ENCODE results near the gene MMP24. TPM values are rescaled to one million over a fixed set of nuclear protein-coding genes. Genes with fewer than 3 reads are reported as not detected.

Gene MMP24
- total and polyA plus RNA-seq, 2 experiments from 2014 or later: 2.0 to 27.3 TPM

DNA sequence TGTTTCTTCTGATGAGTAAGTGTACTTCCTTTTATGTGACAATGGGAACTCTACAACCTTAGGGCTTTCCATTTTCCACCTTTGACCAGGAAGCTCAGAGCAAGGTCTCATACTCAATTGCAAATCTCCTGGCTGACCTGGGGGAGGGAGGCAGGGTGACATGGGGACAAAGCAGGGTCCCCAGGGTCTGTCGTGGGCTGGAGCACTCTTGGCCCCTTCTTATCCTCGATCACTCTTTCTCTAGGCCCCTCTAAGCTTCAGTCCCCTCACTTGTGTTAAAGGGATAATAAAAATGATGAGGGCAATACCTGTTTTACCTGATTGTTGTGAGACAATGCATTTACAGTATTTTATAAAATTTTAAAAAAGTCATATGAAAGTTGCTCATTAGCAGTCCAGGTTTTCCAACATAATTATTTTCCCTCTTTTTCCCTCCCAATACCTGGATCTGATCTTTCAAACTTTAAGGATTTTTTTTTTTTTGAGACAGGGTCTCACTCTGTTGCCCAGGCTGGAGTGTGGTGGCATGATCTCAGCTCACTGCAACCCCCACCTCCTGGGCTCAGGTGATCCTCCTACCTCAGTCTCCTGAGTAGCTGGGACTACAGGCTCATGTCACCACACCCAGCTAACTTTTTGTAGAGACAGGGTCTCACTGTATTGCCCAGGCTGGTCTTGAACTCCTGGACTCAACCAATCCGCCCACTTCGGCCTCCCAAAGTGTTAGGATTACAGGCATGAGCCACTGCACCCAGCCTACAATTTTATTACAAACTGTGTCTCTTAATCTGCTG is 74.2 kb downstream of the MMP24 start:
- Mint-ChIP-seq H3K36me3 (ENCODE audit: low read depth) (0 out of 3 replicates have a peak, but pooled peaks cover under 1% of the 10 kb centered on the region), H3K27ac (no peak overlapping the region), H3K4me3 (no peak overlapping the region), H3K9me3 (no peaks in the 10 kb centered on the region), H3K27me3 (ENCODE audit: insufficient read depth, low read depth, poor library complexity) (peaks cover 7% of the 10 kb centered on the region), H3K4me1 (peaks cover 16% of the 10 kb centered on the region)
- no peaks in the 10 kb centered on the region for H4K20me1 ChIP-seq (replicated peaks; ENCODE audit: insufficient read depth)
- H3K9me2 ChIP-seq (ENCODE audit: insufficient read depth): no peaks in the 10 kb centered on the region
- DNase-seq (ENCODE audit: low spot score) (no peak), ATAC-seq (no peak)
- H3K4me1 ChIP-seq (ENCODE audit: insufficient read depth): peaks cover 9% of the 10 kb centered on the region
- H3K79me2 ChIP-seq (replicated peaks; ENCODE audit: insufficient read depth): no peaks in the 10 kb centered on the region
- no peak overlapping the region for H3K4me3 ChIP-seq
- TF ChIP-seq CREB1 (CRISPR knock-in tag; IDR thresholded peaks at IDR 0.05; ENCODE audit: low read depth) (no peak), NANOG (IDR thresholded peaks at IDR 0.05; ENCODE audit: borderline replicate concordance) (no peak), EZH2 (IDR thresholded peaks at IDR 0.05; ENCODE audit: low read depth, unreplicated experiment) (no peak), STAT1 (IDR thresholded peaks at IDR 0.05; ENCODE audit: unreplicated experiment) (no peak)
- TF ChIP-seq, protein P1, sequence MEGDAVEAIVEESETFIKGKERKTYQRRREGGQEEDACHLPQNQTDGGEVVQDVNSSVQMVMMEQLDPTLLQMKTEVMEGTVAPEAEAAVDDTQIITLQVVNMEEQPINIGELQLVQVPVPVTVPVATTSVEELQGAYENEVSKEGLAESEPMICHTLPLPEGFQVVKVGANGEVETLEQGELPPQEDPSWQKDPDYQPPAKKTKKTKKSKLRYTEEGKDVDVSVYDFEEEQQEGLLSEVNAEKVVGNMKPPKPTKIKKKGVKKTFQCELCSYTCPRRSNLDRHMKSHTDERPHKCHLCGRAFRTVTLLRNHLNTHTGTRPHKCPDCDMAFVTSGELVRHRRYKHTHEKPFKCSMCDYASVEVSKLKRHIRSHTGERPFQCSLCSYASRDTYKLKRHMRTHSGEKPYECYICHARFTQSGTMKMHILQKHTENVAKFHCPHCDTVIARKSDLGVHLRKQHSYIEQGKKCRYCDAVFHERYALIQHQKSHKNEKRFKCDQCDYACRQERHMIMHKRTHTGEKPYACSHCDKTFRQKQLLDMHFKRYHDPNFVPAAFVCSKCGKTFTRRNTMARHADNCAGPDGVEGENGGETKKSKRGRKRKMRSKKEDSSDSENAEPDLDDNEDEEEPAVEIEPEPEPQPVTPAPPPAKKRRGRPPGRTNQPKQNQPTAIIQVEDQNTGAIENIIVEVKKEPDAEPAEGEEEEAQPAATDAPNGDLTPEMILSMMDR (conservative IDR thresholded peaks at IDR 0.05; ENCODE audit: low read depth in 2 of 2): no peak
- H3F3A ChIP-seq (replicated peaks; ENCODE audit: low read depth): no peaks in the 10 kb centered on the region
- H2AFZ ChIP-seq: no peak overlapping the region
- H3K27me3 ChIP-seq (ENCODE audit: insufficient read depth): no peaks in the 10 kb centered on the region
- H3K27ac ChIP-seq (ENCODE audit: low read depth): no peak overlapping the region
- H3K36me3 ChIP-seq (ENCODE audit: insufficient read depth): no peaks in the 10 kb centered on the region
- H3K4me2 ChIP-seq: no peak overlapping the region

DNA sequence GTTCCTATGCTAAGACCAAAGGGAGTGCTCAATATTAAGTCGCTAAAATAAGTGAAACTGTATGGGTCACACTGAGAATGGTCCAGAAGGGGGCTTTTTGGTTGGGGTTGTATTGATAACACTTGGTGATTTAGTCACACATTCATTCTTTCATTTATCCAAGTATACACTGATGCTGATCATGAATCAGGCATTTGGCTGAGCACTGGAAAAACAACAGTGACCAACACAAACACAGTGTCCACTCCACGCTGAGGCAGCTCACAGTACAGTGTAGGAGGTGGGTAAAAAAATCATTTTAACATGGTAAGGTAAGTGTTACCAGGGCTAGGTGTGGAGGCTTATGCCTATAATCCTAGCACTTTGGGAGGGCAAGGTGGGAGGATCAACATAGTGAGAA is 74.9 kb downstream of the MMP24 start:
- H3K4me1 Mint-ChIP-seq: peaks cover 16% of the 10 kb centered on the region
- Histone ChIP-seq H2AFZ (no peak overlapping the region), H3K4me1 (ENCODE audit: insufficient read depth) (peaks cover 9% of the 10 kb centered on the region), H3K9me2 (ENCODE audit: insufficient read depth) (no peaks in the 10 kb centered on the region), H4K20me1 (replicated peaks; ENCODE audit: insufficient read depth) (no peaks in the 10 kb centered on the region), H3K27me3 (ENCODE audit: insufficient read depth) (no peaks in the 10 kb centered on the region), H3K36me3 (ENCODE audit: insufficient read depth) (no peaks in the 10 kb centered on the region), H3K79me2 (replicated peaks; ENCODE audit: insufficient read depth) (no peaks in the 10 kb centered on the region), H3K27ac (ENCODE audit: low read depth) (no peak overlapping the region), H3K4me2 (no peak overlapping the region), H3K4me3 (no peak overlapping the region), H3F3A (replicated peaks; ENCODE audit: low read depth) (no peaks in the 10 kb centered on the region)
- peaks cover 7% of the 10 kb centered on the region for H3K27me3 Mint-ChIP-seq (ENCODE audit: insufficient read depth, low read depth, poor library complexity)
- no peak for DNase-seq (ENCODE audit: low spot score)
- no peak overlapping the region for H3K27ac Mint-ChIP-seq
- no peak for ATAC-seq
- no peak for TF ChIP-seq EZH2 (IDR thresholded peaks at IDR 0.05; ENCODE audit: low read depth, unreplicated experiment)
- H3K36me3 Mint-ChIP-seq (ENCODE audit: low read depth): peaks cover 6% of the 10 kb centered on the region; the same call in 1 of the 3 replicates
- no peak overlapping the region for H3K4me3 Mint-ChIP-seq
- no peaks in the 10 kb centered on the region for H3K9me3 Mint-ChIP-seq

Data from GM23338 (cell line).